HG03565 (cell line): ENCODE data around the gene TFB2M.
"Not testable (repeated sequence)": the region's sequence is repeated elsewhere in the genome, so short reads cannot be mapped to it uniquely, and the experiment has no call there.

Source experiments
- ATAC-seq: cut with Tn5 transposase; IDR thresholded peaks from one replicate; pipeline ENCODE4 v1.9.1; 2021; ENCODE audit warnings: mild to moderate bottlenecking, moderate library complexity; ENCODE audit not compliant: unreplicated experiment

Gene TFB2M

DNA sequence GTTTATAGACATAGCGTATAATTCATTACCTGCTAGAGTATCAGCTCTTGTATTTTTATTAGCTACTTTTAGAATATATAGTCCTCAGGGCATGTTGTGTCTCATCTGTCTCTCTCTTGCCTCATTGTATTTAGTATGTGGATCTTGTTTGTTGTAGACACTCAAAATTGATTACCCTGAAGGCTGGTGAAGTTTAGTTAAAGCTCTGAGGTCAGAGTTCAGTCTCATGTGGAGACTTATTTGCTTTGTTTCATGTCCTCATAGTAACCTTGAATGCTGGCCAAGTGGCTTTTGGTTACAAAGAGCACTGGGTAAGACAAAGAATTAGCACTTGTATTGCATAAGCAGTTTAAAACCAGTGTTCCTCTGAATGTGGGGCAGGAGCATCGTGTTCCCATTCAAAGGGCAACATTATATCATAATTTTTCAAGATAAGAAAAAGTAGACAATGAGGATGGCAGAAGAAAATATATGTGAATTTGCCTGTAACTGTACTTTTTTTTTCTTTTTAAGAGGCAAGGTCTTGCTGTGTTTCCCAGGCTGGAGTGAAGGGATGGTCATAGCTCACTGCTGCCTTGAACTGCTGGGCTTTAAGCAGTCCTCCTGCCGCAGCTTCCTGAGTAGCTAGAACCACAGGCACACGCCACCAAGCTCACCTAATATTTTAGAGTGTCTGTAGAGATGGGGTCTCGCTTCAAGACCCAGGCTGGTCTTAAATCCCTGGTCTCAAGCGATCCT is 17.6 kb upstream of the TFB2M start:
- ATAC-seq, result no peak

DNA sequence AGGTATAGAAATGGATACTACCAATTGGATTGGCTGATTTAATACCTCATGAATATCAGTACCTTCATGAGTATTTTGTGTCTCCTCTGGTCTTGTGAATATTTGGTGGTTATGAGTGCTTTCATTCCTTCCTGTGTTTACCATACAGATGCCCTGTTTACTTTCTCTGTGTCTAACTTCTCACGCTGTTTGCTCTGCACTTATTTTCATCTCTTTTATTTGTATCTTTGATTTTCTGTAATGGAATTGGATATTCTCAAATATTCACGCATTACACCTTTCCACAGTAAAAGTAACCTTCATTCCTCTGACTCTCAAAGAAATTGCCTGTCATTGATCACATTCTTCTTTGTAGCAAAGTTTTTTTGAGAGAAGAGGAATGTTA is 17.0 kb upstream of the TFB2M start:
- no peak for ATAC-seq

DNA sequence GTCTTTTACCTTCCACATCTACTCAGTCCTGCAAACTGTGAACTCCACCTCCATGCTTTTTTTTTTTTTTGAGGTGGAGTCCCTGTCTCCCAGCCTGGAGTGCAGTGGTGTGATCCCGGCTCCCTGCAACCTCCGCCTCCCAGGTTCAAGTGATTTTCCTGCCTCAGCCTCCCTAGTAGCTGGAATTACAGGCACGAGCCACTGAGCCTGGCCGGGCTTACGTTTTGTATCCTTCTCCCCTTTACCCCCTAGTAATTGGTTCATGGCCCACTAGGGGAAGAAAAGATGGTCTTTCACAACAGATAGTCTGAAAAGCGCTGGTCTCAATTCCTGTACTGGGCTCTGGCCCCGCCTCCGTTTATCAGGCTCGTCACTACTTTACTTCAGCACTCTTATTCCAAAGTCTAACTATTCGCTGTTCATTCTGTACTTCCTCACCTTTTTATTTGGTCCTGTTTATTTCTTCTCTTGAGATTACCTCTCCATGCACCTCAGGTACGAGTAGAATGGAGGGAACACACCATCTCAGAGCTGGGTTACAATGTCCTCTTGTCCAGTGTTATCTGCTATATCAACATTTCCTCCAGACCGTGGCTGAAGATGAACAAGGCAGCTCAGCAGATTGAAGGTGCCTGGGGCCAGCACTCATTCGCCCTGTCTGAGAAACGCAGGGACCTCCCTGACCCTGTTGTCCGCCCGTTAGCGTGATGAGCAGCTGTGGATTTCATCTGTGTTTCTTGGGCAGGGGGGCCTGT is 16.4 kb upstream of the TFB2M start:
- ATAC-seq, result no peak

DNA sequence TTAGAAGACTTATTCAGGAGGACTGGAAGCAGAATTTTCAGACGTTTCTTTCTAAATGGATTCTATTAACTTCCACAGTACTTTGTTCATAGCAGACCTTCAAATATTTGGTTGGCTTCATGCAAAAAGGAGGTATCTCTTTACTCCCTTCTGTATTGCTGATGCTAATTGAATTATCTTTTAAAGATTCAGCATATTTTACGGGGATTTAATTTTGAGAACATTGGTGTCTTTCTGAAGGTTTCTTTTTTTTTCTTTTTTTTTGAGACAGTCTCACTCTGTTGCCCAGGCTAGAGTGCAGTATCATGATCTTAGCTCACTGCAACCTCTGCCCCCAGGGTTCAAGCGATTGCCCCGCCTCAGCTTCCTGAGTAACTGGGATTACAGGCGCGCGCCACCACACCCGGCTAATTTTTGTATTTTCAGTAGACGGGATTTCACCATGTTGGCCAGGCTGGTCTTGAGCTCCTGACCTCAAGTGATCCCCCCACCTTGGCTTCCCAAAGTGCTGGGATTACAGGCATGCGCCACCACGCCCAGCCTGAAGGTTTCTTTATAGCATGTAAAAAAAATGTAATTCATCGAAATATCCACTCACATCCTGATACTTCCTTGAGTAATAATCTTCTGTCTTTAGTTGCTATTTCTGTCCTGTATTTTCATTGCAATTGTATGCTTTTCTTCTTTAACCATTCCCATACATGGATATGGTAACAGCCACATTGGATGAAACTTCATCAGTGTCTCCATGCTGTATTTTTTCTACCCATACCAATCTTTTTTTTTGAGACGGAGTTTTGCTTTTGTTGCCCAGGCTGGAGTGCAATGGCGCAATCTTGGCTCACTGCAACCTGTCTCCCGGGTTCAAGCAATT is 14.7 kb upstream of the TFB2M start:
- no peak for ATAC-seq

DNA sequence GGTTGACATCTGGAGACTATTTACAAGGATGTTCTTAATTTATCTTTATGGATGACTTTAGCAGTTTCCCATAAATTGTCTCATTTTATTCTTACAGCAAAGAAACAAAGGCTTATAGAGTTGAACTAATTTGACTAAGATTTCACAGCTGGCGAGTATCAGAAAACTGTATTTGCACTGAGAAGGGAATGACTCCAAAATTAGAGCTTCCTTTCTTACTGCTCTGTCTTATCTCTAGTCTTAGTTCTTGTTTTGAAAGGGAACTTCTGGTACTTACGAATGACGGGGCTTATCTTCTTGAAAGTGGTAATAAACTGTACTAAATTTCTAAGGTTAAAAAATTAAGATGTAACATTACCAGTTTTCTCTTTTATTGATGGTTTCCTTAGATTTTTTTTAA is 13.8 kb upstream of the TFB2M start:
- peak; percentile 74 for ATAC-seq

DNA sequence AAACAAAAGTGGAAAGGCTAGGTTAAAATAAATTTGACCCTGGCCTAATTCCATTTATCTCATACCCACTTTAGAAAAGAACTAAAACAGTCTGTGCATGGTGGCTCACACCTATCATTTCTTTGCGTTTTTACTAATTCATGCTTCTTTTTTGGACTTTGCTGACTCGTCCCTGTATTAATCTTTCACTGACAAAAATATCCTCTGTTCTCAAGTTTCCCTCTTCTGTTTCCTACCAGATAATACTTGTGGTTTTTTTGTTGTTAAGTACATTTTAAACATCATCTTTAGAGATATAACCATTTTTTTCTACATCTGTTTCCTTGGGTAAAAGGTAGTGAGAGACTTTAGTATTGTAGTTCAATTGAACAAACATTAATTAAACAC is 11.7 kb upstream of the TFB2M start:
- no peak for ATAC-seq

DNA sequence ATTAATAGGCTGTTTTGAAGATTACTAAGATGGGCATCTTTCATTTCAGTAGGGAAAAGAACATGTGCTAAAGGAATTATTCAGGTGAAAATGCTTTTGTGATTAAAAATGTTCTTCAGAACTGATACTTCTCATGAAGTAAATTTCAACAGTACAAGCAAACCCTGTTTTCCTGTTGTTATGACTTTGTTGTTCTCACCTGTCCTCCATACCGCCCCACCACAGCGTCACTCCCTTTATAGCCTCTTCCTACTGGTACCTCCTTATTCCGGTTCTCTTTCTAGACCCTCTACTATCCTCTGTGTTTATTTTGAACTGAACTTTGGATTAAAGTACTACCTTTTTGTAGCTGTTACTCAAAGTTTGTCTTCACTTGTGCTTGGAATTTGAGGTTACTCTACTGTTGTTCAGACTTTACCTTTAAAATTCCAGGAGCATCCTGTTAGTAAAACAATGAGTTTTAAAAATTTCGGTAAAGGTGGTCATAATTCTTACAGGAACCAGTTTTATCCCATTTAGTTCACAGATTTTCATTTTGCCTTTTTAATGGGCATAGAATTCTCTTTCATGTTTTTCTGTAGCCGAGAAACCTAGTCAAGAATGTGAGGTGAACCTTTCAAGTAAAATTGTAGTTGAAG is 11.1 kb upstream of the TFB2M start:
- ATAC-seq, result no peak

DNA sequence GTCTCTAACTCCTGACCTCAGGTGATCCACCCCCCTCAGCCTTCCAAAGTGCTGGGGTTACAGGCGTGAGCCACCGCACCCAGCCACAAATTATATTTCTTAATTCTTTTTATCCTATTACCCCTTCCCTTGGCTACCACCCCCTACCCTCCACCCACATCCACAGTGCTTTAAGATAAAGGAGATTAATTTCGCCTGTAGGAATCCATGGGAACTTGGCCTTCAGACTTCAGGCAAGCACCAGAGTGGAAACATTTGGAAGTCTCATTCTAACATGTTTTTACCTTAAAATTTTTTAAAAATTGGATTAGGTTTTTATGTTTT is 10.6 kb upstream of the TFB2M start:
- ATAC-seq, result no peak

DNA sequence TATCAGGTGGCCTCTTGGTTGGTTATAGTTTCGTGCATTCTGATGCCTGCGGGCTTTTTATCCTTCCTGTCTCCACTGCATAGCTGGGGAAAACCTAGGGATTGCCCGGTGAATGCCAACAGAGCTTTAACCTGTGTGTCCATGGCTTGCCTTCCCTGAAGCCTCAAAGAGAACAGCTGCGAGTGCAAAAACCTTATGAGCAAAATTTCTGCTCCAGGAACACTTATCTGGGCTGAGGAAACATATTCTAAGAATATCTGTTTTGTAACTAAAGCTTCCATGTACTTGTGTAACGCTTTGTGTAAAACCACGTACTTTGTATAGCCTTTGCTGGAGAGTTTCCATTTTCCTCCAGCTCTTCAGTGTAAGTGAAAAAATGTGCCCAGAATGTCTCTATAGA is 7.4 kb upstream of the TFB2M start:
- ATAC-seq, result no peak

DNA sequence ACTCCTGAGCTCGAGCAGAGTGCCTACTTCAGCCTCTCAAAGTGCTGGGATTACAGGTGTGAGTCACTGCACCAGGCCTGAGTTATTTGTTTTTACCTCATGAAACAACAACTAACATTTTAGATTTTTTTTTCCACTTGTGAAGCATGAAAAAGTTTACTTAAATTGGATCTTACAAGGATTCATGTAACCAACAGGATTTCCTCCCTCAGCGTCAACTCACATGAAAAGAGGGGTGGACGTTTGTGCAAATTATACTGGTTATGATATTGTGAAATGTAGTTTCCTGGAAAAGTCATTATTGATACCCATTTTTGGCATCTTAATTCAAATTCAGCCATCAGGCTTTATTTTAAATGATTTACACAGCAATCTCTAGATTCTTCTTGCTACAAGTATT is 6.7 kb upstream of the TFB2M start:
- no peak for ATAC-seq

DNA sequence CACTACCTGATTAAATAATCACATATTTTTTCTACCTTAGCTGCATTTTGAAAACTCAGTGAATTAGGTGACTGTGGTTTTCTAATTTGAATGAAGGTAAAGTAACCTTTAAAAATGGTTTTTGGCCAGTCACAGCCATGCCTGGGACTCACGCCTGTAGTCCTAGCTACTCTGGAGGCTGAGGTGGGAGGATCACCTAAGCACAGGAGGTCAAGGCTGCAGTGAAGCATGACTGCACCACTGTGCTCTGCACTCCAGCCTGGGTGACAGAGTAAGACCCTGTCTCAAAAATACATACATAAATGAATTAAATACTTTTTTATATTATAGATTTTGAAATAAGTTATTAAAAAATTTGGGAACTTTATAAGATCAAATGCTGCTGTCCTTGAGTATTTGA is 5.9 kb upstream of the TFB2M start:
- no peak for ATAC-seq

DNA sequence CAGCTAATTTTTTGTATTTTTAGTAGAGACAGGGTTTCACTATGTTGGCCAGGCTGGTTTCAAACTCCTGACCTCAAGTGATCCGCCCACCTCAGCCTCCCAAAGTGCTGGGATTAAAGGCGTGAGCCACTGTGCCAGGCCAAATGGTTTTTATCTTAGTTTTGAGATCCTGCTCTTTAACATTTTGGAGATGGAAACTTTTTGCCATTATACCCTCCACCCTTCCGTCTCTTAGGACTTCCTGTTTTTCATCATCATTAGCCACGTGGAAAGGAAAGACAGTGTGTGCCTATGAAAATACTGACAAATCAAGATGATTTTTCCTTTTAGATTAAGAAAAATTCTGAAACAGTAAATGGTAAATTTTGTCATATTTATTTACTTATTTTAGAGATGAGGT is 5.2 kb upstream of the TFB2M start:
- not testable (repeated sequence) for ATAC-seq

DNA sequence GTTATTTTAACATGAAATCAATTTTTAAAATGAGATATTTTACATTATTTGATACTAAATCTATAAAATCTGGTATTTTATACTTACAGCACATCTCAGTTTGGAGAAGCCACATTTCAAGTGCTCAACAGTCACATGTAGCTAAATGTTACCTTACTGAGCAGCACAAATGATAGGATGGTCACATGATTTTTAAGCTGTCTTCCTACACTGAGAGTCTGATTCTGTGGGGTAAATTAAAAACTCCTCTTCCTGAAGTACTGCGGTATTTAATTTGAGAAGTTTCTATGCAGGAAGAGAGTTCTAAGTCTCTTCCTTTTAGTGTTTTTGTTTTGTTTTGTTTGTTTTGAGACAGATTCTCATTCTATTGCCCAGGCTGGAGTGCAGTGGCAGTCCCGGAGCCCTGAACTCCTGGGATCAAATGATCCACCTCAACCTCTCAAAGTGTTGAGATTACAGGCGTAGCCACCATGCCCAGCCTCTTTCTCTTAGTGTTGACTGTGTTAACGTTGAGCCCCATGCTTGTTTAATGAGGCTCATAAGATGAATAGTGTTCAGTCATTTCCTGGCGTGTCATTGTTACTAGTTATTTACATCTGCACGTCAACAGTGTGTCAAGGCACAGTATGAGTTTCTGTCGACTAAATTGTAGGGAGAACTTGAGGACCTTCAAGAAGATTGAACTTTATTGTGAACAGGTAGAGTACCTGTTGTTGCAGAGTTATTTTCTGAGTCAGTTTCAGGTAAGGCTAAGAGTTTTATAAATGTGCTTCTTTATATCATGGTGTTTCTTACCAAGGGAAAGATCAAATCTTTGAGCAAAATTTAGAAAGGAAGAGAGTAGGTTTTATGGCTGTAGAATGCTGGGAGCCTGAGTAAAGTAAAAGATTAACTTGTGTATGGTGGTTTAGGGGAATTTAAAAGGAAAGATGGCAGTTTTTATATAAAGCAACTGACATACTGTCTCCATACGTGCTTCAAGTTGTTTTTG is 3.5 kb upstream of the TFB2M start:
- ATAC-seq, result no peak

DNA sequence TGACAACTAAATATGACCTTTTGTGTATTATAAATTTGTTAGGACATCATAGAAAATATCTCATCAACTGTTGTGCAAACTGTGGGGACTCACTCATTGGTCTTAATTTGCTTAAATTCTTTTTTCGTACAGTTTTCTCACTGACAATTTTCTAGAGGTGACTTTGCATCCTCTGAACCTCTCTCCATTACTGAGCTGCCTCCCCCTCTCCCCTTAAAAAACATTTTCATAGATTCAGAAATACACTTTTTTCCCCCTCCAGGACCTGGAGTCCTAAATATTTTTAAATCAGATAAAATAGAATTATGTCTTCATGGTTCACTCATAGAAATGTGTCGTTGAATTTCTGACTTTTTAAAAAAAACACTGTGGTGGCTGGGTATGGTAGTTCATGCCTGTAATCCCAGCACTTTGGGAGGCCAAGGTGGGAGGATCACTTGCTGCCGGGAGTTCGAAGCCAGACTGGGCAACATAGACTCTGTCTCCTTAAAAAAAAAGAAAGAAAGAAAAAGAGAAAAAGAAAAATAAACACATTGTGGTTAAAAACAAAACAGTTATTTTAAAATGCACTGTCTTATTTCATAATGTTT is 1.7 kb upstream of the TFB2M start:
- ATAC-seq, result no peak

DNA sequence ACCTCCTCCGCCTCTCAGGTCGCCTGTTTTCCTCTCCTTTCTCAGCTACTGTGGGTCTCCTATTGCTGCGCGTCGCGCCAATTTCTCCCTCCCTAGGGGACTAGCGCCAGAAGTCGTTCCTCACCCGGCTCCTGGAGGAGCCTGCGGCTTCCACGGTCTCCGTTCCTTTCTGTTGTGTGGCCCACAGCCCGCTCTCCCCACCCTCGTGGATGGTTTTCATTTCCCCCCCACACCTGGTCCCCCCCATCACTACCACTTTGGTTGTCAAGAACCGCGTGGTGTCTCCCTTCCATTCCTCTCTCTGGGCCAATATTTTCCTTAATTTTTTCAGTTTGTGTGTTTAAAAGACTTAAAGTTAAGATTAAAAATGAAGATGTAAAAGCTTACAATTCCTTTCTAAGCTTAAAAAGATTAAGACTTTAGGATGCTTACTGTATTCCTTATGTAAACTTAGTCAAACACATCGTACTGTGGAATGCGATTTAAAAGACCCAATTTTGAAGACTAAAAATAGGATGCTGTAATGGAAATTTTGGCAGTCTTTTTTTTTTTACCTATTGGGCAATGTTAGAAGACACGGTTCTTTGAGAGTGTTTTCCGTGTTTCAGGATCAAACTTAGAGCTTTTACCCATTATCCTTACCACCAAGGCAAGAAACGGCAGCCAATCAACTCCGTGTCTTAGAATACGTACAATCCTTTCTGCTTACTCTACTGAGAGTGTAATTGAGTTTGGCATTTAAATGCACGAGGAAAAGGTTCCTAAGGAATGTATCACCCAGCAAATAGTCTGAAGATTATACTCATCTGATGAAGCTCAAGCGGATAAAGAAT is 968 bp upstream of the TFB2M start:
- no peak for ATAC-seq

DNA sequence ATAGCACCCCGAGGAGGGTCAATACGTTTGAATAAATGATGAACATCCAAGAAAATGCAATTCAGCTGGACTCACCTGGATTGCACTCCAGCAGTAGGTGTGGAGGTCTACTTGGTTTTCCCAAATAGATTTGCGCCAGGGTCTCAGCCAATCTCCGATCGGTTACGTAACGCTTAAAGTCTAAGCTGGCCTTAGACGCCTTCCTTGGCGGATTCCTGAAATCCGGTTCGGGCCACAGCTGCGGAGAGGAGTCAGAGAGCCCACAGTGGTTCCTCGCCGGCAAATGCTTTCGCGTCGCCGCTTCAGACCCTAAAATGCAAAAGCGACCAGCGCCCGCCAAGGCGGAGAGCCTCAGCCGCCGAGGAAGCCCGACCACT is 322 bp downstream of the TFB2M start:
- ATAC-seq, result no peak

DNA sequence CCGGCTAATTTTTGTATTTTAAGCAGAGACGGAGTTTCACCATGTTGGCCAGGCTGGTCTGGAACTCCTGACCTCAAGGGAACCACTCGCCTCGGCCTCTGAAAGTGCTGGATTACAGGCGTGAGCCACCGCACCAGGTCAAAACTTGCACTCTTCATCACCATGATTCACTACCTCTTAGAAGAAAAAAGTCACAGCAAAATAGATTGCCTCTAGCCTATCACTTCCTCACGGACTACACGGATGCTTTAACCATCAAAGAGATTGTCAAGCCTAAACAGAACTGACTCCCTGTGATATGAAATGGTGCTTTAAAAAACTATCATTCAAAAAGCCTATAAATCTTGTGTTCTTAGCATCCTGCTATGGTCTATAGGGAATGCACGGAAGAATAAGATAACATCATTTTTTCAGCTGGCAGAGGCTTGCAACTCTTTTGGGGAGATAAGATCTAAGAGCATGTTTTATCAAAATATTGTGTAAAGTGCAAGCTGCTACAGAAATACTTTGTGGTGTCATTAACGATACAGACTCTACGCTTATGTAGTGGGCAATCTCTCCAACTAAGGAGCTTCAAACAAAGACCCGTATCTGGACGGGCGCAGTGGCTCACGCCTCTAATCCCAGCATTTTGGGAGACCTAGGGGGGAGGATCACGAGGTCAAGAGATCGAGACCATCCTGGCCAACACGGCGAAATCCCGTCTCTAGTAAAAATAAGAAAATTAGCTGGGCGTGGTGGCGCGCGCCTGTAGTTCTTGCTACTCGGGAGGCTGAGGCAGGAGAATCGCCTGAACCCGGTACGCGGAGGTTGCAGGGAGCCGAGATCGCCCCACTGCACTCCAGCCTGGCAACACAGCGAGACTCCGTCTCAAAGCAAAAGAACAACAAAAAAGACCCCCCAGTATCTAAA is 966 bp downstream of the TFB2M start:
- no peak for ATAC-seq

DNA sequence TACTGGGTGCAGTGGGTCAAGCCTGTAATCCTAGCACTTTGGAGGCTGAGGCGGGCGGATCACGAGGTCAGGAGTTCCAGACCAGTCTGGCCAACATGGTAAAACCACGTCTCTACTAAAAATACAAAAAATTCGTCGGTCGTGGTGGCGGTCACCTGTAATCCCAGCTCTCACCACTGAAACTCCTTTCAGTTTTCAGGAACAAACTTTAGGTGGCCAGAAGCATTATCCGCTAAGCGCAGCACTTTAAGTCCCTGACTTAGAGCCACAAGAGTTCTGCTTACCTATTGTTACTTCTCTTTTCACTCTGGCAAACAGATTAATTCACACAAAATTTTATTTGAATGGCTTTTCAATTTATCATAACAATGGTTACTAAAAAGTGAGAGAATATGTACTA is 5.2 kb downstream of the TFB2M start:
- not testable (repeated sequence) for ATAC-seq
